ENCODE results near the gene ROS1.

Gene ROS1

GRCh38 chr6:117280922-117281321 lies 144.8 kb downstream of the ROS1 start:
- peak; percentile 2 for DNase-seq
- in situ Hi-C loops (cut with HindIII; ENCODE audit: low pct_ligation_motif_present, low pct_unique_long_range_greater_than_20kb, low sequenced_read_pairs) = no loop called here

- in situ Hi-C loops (cut with HindIII; ENCODE audit: low pct_ligation_motif_present, low pct_unique_long_range_greater_than_20kb, low sequenced_read_pairs) = no loop called here
- no peak for DNase-seq
Measured at GRCh38 chr6:117276778-117277316, 148.9 kb downstream of the ROS1 start.

- DNase-seq = no peak
- in situ Hi-C loops (cut with HindIII; ENCODE audit: low pct_ligation_motif_present, low pct_unique_long_range_greater_than_20kb, low sequenced_read_pairs) = no loop called here
Measured at GRCh38 chr6:117275711-117276110, 150.0 kb downstream of the ROS1 start.

- in situ Hi-C loops (cut with HindIII; ENCODE audit: low pct_ligation_motif_present, low pct_unique_long_range_greater_than_20kb, low sequenced_read_pairs) = no loop called here
- DNase-seq = no peak
Measured at GRCh38 chr6:117275205-117275604, 150.5 kb downstream of the ROS1 start.

GRCh38 chr6:117272891-117273290 lies 152.9 kb downstream of the ROS1 start:
- no peak for DNase-seq
- in situ Hi-C loops (cut with HindIII; ENCODE audit: low pct_ligation_motif_present, low pct_unique_long_range_greater_than_20kb, low sequenced_read_pairs) = no loop called here

GRCh38 chr6:117272032-117272866 lies 153.5 kb downstream of the ROS1 start:
- in situ Hi-C loops (cut with HindIII; ENCODE audit: low pct_ligation_motif_present, low pct_unique_long_range_greater_than_20kb, low sequenced_read_pairs) = no loop called here

GRCh38 chr6:117270843-117271507 lies 154.8 kb downstream of the ROS1 start:
- in situ Hi-C loops (cut with HindIII; ENCODE audit: low pct_ligation_motif_present, low pct_unique_long_range_greater_than_20kb, low sequenced_read_pairs) = no loop called here
- no peak for DNase-seq

More at GRCh38 chr6:117272032-117272866, 153.5 kb downstream of the ROS1 start:
- DNase-seq = no peak

- no peak for DNase-seq
- in situ Hi-C loops (cut with HindIII; ENCODE audit: low pct_ligation_motif_present, low pct_unique_long_range_greater_than_20kb, low sequenced_read_pairs) = no loop called here
Measured at GRCh38 chr6:117270055-117270842, 155.5 kb downstream of the ROS1 start.

- in situ Hi-C loops (cut with HindIII; ENCODE audit: low pct_ligation_motif_present, low pct_unique_long_range_greater_than_20kb, low sequenced_read_pairs) = no loop called here
- no peak for DNase-seq
Measured at GRCh38 chr6:117269638-117270054, 156.1 kb downstream of the ROS1 start.

- DNase-seq = no peak
- in situ Hi-C loops (cut with HindIII; ENCODE audit: low pct_ligation_motif_present, low pct_unique_long_range_greater_than_20kb, low sequenced_read_pairs) = no loop called here
Measured at GRCh38 chr6:117268924-117269323, 156.8 kb downstream of the ROS1 start.

GRCh38 chr6:117267766-117268534 lies 157.8 kb downstream of the ROS1 start:
- no peak for DNase-seq
- in situ Hi-C loops (cut with HindIII; ENCODE audit: low pct_ligation_motif_present, low pct_unique_long_range_greater_than_20kb, low sequenced_read_pairs) = no loop called here

- in situ Hi-C loops (cut with HindIII; ENCODE audit: low pct_ligation_motif_present, low pct_unique_long_range_greater_than_20kb, low sequenced_read_pairs) = no loop called here
- DNase-seq = no peak
Measured at GRCh38 chr6:117267054-117267347, 158.7 kb downstream of the ROS1 start.

GRCh38 chr6:117266257-117267053 lies 159.3 kb downstream of the ROS1 start:
- DNase-seq = no peak
- in situ Hi-C loops (cut with HindIII; ENCODE audit: low pct_ligation_motif_present, low pct_unique_long_range_greater_than_20kb, low sequenced_read_pairs) = no loop called here

GRCh38 chr6:117265410-117266256 lies 160.1 kb downstream of the ROS1 start, which contains the start of gene VGLL2:
Gene VGLL2, plus strand, starts transcription at chr6:117265558. Its CDS starts 206 bp downstream, at chr6:117265764.
- DNase-seq = no peak
- in situ Hi-C loops (cut with HindIII; ENCODE audit: low pct_ligation_motif_present, low pct_unique_long_range_greater_than_20kb, low sequenced_read_pairs) = no loop called here

GRCh38 chr6:117264692-117265409 lies 160.9 kb downstream of the ROS1 start:
- no peak for DNase-seq

GRCh38 chr6:117264369-117264691 lies 161.4 kb downstream of the ROS1 start:
- in situ Hi-C loops (cut with HindIII; ENCODE audit: low pct_ligation_motif_present, low pct_unique_long_range_greater_than_20kb, low sequenced_read_pairs) = no loop called here
- no peak for DNase-seq

More at GRCh38 chr6:117264692-117265409, 160.9 kb downstream of the ROS1 start:
- in situ Hi-C loops (cut with HindIII; ENCODE audit: low pct_ligation_motif_present, low pct_unique_long_range_greater_than_20kb, low sequenced_read_pairs) = no loop called here

Data from ACHN (cell line).